Fibroblast of skin of right quadriceps (primary cell): Measurements from ENCODE around the gene BID.

Source experiments
- DNase-seq: peaks from one replicate; pipeline ENCODE4 v3.0.0-alpha.2; 2013

The BID gene

GRCh38 chr22:17732251-17732854, 41.9 kb downstream of the BID start:
- DNase-seq, result no peak

- DNase-seq, result no peak
These were observed 44.7 kb downstream of the BID start for GRCh38 chr22:17729561-17729960.

GRCh38 chr22:17728786-17729185, 45.5 kb downstream of the BID start:
- no peak for DNase-seq

- no peak for DNase-seq
These were observed 47.1 kb downstream of the BID start for GRCh38 chr22:17726928-17727897.

GRCh38 chr22:17726006-17726927, 48.0 kb downstream of the BID start:
- DNase-seq, result peak; percentile 40

- no peak for DNase-seq
These were observed 48.8 kb downstream of the BID start for GRCh38 chr22:17725500-17725796.

- no peak for DNase-seq
These were observed 49.4 kb downstream of the BID start for GRCh38 chr22:17724678-17725499.

- no peak for DNase-seq
These were observed 50.0 kb downstream of the BID start for GRCh38 chr22:17724241-17724640.

- DNase-seq, result no peak
These were observed 54.4 kb downstream of the BID start for GRCh38 chr22:17719911-17720310.

GRCh38 chr22:17717708-17718107, 56.6 kb downstream of the BID start:
- DNase-seq, result peak; percentile 14

GRCh38 chr22:17716529-17716928, 57.7 kb downstream of the BID start:
- DNase-seq, result no peak

GRCh38 chr22:17712441-17712840, 61.8 kb downstream of the BID start:
- peak; percentile 20 for DNase-seq

- DNase-seq, result no peak
These were observed 64.2 kb downstream of the BID start for GRCh38 chr22:17710023-17710422.

- DNase-seq, result no peak
These were observed 66.7 kb downstream of the BID start for GRCh38 chr22:17707526-17707925.

GRCh38 chr22:17706947-17707346, 67.3 kb downstream of the BID start:
- DNase-seq, result no peak

- DNase-seq, result peak; percentile 85
These were observed 68.0 kb downstream of the BID start for GRCh38 chr22:17705951-17706900.

GRCh38 chr22:17705546-17705945, 68.7 kb downstream of the BID start:
- no peak for DNase-seq

GRCh38 chr22:17703811-17704210, 70.5 kb downstream of the BID start:
- DNase-seq, result no peak

GRCh38 chr22:17700778-17701177, 73.5 kb downstream of the BID start:
- no peak for DNase-seq

- no peak for DNase-seq
These were observed 74.5 kb downstream of the BID start for GRCh38 chr22:17699696-17700340.

- no peak for DNase-seq
These were observed 75.3 kb downstream of the BID start for GRCh38 chr22:17698948-17699347.
